Fibroblast of lung (primary cell): ENCODE data around the gene TTC27.

Source experiments
- EZH2 ChIP-seq: IDR thresholded peaks from 2 replicates; pipeline ENCODE4 v1.5.1; 2012; ENCODE audit warnings: low read length, control low read depth, mild to moderate bottlenecking; ENCODE audit errors: missing control alignments
- TF ChIP-seq, protein P1 (sequence below), 2 donors: IDR thresholded peaks in 1 of 2; conservative IDR thresholded peaks in 1 of 2; 1 replicate in 1 of 2; 2 replicates in 1 of 2; pipeline ENCODE4 v1.5.1; 2011 to 2012; ENCODE audit warnings: low read length in 2 of 2, control low read depth in 1 of 2, inconsistent platforms in 1 of 2, low read depth in 1 of 2, mild to moderate bottlenecking in 1 of 2

DNA sequence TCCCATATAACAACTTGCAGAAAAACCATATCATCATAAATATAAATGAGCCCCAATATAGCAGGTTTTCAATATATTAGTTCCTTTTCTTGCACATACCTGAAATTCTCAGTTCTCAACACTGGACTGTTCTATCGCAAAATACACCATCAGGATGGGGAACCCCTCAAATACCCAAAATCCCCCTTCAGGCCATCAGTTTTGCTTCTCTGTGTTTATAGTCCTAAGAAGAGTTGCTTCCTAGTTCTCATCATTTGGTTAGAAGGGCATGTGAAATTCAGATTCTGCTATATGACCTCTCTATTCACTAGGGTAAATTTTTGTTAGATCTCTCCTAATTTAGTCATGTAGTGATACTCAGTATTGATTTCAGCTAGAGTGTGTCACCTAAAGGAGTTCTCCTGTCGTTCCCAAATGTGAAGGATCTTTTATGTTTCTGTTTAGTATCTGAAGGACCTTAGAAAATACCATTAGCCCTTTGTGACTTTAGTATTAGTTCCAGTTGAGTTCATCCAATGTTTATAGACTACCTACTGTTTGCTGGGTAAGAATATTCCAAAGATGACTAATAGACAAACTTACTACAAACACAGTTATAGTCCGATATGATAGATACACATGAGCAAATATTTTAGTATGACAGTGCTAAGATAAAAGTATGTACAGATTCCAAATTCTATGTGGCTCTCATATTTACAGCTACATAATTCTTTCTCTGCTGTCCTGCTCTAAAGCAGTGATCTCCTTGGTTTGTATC is 115.8 kb downstream of the TTC27 start:
- TF ChIP-seq, protein P1, sequence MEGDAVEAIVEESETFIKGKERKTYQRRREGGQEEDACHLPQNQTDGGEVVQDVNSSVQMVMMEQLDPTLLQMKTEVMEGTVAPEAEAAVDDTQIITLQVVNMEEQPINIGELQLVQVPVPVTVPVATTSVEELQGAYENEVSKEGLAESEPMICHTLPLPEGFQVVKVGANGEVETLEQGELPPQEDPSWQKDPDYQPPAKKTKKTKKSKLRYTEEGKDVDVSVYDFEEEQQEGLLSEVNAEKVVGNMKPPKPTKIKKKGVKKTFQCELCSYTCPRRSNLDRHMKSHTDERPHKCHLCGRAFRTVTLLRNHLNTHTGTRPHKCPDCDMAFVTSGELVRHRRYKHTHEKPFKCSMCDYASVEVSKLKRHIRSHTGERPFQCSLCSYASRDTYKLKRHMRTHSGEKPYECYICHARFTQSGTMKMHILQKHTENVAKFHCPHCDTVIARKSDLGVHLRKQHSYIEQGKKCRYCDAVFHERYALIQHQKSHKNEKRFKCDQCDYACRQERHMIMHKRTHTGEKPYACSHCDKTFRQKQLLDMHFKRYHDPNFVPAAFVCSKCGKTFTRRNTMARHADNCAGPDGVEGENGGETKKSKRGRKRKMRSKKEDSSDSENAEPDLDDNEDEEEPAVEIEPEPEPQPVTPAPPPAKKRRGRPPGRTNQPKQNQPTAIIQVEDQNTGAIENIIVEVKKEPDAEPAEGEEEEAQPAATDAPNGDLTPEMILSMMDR (conservative IDR thresholded peaks at IDR 0.05 in 1 of 2, IDR thresholded peaks at IDR 0.05 in 1 of 2; ENCODE audit: low read depth in 1 of 2, low read length in 2 of 2): no peak
- no peak for TF ChIP-seq EZH2
